ENCODE measurements around the gene SKOR1.

SKOR1 gene

DNA sequence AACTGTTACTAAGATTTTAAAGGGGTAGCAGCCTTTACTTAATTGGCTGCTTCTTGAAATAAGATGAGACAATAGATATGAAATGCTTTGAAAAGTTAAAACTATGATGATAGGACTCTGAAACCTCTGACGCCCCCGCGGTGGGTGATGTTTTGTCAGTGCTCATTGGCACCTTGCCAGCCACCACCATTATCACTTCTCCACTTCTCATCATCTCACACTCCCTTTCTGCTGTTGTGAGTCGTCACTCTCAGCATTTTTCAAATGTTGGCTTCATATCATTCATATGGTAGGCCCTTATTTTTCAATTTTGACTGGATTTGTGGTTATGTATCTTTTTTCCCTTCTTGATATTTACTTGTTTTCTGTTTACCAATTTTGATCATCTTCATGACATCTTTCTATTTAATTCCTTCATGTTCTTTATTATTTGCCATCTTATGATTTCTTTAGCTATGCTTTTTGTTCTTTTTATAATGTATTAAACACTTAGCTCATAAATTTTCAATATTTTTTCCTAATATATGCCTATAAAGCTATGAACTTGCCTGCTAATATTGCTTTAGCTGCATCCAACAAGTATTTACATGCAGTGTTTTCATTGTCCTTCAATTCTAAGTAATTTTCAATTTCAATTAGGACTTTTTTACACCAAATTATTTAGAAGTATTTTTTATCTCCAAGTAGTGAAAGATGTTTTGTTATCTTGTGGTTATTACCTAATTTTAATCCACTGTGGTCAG is 30.3 kb upstream of the SKOR1 start:
- FAIRE-seq = no peak

DNA sequence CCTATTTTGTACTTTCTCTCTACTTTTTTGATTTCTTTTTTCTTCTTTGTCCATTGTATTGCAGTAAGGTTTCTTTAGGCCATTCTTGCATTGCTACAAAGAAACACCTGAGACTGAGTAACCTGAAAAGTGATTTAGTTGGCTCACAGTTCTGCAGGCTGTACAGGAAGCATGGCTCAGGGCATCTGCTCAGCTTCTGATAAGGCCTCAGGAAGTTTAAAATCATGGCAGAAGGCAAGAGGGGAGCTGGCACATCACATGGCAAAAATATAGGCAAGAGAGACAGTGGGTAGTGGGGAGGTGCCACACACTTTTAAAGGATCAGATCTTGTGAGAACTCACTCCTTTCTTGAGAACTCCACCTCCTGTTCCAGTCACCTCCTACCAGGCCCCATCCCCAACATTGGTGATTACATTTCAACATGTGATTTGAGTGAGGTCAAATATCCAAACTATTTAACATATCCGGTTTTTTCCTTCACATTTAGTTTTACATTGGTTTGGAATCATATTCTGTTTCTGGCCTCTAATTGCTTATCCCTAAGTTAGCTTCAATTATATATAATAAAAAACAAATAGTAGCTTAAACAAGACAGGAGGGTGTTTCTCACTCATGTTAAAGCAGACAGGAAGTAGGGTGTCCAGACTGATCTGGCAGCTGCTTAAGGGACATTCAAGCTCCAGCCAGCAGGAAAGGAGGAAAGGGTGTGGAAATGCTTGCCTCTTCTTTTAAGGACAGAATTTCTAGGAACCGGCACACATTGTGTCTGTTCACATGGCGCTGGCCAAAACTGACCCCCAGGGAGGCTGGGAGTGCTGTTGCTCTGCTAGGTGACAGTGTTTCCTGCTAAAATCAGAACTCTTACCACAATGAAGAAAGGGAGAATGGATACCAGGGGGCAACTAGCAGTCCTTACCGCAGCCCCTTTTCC is 28.8 kb upstream of the SKOR1 start:
- no peak for FAIRE-seq

DNA sequence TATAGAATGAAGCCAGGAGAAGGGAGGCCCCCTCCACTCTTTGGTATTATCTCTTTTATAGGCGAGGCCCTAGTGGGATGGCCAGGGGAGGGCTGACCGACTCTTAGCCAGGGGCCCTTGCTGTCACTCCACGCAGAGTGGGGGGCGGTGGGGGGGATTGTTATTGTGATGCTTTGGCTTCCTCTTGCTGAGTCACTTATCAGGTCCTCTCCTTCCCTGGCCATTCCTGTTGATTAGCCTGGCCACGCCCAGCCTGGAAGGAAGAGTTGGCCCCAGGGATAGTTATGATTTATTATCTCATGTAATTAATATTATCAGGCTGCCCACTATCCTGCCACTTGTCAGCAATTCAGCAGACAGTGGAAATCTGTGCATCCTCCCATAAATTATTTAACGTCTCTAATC is 25.5 kb upstream of the SKOR1 start:
- no peak for FAIRE-seq

DNA sequence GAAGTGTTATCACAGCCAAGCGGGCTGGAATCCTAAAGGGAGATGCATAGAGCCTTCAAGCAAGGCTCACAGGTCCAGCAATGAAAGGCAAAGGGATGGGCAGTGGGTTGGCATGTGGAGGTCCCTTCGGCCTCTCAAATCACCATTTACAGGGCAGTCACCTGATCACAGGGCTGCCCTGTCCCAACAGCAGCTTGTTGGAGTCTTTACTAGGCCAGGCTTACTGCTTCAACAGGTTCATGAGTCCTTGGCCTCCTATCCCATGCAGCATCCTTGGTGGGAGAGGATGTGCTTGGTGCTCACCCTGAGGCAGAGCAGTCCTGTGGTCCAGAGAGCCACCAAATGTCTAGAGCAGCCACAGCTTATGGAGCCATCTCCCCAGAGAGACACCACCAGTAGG is 24.2 kb upstream of the SKOR1 start:
- no peak for FAIRE-seq

DNA sequence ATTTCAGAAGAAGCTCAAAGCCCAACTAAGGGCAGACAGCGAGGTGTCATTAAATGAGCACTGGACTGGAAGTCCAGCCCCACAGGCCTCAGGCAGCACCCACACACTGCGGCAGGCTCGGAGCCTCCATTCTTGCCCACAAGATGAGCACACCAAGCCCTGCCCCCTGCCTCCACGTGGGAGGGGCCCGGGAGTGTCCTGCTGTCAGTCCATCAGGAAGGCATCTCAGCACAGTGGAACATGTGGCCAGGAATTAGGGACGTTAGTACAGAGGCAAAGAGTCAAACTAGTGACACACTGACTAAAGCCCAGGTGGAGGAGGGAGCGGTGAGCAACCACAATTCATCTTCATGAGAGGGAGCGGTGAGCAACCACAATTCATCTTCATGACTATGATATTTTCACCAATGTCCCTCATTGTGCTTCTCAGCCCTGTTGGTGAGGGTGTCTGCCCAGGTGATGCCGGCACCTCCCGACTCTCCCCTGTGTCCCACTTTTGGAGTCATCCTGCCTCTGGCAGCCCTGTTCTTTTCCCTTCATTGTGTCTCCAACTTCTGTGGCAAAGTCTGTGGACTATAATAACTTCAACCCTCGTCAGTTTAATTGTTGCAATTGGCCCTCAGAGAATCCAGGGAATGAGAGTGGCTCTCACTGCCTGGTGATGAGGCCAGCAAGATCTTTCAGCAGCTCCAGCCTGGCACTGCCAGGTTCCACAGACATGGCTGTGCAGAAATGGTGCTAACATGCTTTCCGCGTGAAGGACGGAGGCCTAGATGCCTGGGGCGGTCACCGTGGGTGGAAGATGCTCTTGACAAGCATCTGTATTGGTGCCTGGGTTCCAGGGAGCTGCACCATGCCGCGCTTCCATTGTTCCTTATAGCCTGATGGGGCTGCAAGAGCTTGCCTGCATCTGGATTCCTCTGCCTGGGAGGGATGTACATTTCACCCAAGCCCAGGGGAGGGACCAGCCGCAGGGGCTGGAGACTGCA is 23.1 kb upstream of the SKOR1 start:
- no peak for FAIRE-seq

DNA sequence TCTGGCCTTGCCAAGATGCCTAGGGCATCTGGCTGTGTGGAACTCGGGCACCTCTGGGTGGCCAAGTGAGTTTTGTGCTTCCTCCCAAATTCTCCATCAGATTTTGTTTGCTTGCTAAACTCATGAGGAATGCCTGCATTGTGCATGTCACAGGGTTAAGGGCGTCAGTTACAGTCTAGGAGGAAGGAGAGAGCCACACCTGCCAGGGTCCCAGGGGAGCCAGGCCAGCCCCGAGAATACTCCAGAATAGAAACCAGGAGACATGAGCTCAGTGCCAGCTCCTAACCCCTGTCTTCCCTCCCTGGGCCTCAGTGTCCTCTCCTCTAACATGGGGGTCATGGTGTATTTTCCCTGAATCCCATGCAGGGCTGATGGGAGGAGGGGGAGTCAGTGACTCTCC is 22.0 kb upstream of the SKOR1 start:
- FAIRE-seq = no peak

DNA sequence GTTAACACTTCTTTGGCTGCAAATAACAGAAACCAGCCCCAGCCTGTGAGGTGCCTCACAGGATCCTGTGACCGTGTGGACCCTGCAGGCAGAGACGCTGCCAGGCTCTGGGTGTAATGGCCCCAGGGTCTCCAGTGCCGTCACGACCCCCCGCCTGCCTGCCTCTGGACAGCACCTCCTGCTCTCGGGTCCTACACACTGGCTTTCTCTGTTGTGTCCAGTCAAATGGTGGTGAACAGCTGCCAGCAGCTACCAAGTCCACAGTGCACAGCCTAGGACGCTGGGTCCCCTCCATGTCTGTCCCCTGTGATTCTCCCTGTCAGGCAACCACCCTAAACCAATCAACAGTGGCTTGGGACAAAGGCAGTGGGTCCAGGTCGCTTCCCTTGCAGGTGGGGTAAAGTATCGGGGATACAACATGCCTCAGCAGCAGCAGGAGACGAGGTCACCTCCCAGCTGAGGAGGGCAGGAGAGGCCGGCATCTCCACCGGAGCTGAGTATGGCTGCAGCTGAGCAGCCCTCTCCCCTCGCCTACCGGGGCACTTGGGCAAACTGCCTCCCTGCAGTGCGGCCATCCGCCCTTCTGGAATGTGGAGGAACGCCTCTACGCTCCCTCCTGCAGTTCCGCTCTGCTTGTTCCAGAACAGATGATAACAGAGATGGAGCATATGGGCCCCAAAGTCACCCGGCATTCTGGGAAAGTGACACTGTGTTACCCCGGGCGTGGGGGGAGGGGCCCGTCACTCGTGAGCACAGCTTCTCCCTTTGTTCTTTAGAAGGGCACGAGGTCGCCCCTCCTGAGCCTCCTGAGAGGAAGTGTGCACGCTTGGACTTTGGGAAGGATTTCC is 21.1 kb upstream of the SKOR1 start:
- no peak for FAIRE-seq

DNA sequence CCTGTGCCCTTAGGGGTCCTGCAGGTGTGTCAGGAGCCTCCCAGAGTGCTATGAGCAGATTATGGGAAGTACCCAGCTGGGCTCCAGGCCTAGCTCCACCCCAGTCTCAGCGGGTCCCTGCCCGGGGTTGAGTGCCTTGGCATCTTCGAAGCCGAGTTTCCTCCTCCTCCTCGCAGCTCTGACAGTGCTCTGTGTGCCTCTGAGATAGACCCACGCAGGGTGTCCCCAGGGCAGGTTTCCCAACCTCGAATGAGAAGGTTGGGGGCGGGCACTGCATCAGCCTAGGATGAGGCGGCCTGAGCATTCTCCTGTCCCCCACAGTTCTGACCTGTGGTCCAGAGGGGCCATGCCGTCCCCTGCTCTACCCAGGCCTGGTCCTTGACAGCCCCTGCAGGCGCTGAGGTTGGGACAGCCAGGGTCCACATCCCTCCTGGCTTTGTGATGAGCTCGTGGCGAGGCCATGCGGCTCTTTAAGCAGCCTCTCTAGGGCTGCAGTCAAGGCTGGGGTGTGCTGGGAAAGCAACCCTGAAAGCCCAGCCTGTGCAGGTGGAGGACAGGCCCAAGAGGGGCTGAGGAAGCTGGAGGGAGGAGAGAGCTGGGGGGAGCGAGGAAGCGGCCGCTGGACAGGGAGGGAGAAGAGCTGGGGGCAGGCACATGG is 20.2 kb upstream of the SKOR1 start:
- no peak for FAIRE-seq

DNA sequence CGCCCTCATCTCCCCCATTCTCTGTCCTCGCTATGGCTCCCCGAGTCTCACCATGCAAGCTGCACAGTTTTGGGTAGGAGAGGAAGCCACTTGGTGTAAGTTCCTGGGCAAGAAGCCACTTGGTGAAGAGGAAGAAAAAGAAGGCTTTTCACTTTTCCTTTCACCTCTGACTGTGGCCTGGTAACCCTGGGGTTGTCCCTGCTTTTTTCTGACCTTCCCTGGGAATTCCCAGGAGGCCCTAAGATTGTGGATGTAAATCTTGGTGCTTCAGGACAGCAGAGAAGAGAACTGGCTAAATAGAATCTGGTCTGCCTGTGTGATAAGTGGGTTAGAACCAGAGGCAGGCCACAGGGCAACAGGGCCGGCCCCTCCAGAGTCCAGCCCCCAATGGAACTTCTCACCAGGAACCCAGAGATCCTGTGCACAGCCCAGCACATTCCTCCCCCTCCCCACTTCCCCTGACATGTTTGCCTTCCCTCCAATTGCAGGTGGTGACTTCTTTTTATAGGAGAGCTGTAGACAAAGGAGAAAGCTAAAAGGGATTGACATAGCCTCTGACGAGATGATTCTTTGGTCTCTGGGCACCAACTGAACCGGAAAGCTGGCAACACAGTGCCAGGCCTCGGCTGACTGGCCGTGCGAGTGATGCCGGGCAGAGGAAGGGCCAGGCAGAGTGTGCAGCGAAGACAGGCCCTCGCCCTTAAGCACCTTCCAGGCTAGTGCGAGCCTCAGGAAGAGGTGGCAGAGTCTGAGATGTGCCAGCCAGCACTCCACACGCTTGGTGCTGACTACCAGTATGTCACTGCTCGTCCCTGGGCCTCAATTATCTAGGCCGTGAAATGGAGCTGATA is 19.4 kb upstream of the SKOR1 start:
- no peak for FAIRE-seq

DNA sequence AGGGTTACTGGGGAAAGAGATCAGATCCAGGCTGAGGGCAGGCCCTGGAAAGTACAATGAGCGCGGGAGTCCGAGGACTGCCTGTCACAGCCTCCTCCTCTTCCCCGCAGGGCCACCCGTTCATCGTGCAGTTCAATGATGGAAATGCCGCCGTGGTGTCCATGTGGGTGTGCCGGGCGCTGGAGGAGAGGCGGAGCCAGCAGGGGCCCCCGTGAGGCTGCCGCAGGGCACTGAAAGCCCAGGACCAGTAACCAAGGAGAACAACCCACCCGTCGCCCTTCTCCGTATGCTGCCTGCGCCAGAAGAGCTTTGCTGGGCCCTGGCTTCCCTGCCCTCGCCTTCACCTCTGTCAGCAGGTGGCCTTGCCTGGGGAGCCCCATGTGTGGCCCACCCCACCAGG is 18.8 kb upstream of the SKOR1 start:
- no peak for FAIRE-seq

DNA sequence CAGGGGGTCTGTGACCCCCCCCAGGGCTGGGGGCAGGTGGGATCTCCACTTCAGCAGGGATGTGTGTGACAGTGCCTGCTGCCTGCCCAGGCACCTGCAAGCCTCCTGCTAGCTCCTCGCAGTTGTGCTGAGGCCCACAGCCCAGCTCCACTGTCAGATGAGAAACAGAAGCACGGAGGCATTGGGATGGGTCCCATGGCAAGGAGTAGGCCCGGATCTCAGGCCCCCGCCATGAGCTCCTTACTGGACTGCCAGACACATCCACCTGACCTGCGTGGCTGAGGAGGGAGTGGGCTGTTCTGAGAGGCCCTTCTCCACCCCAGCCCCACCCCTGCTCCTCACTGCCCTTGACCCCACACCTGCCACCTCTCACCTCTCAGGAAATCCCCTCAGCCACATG is 18.2 kb upstream of the SKOR1 start:
- FAIRE-seq = no peak

DNA sequence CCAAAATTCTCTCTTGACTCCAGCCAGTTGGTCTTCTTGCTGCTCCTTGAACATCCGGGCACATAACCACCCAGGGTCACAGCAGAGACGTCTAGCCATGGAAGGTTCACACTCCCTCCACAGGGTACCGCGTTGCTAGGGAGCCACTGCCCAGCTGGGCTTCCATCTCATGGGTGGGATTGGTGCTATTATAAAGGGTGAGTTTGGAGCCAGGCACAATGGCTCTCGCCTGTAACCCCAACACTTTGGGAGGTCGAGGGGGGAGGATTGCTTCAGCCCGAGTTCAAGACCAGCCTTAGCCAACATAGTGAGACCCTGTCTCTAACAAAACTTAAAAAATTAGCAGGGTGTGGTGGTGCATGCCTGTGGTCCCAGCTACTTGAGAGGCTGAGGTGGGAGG is 17.5 kb upstream of the SKOR1 start:
- no peak for FAIRE-seq

DNA sequence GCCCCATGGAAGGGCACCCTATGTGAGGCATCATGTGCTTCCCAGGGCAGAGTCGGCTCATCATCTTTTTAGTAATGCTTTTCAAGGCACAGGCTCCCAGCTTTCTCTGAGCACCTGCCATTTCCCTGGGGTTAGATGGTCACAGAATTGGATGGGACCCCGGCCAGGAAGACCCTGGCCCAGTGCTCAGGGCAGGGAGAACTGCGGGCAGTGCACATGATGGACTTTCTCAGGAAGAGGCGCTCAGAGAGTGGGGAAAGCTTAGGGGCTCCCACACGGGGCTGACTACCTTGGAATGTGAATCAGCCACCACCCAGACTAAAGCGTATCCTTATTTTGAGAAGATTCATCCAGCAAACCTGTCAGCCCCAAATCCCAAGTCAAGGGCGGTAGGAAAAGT is 16.5 kb upstream of the SKOR1 start:
- no peak for FAIRE-seq

DNA sequence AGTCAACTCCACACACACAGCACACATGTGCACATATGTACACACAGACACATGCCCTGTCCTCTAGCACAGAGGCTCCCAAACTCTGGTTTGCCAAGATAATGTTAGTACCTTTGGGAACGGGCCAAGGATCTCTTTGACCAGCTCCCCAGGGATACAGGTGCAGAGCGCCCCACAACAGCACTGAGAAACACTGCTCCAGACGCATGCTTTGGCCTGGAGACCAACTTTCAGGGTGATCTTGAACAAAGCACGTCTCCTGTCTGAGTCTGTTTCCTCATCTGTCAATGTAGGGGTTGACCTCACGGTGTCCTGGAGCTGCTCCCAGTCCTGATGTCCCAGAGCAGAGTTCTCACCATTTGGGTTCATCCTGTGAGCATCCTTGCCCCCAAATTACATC is 15.9 kb upstream of the SKOR1 start:
- no peak for FAIRE-seq

DNA sequence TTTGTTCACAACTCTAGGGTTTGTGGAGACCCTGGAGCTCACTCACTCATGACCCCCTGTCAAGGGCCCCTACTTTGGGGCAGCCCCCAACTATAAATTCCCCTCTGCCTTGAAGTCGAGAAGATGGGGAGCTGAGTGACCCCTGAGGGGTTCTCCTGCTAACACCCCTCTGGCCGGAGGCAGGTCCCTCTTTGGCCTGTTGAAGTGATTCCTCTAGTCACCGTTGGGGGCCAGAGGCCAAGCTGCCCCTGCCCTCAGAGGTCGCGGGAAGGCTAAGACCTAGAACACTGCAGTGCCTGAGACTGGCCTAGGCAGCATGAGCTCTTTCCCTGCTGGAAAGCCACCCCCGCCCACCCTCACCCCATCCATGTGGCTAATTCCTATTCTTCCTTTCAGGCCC is 15.4 kb upstream of the SKOR1 start:
- no peak for FAIRE-seq

DNA sequence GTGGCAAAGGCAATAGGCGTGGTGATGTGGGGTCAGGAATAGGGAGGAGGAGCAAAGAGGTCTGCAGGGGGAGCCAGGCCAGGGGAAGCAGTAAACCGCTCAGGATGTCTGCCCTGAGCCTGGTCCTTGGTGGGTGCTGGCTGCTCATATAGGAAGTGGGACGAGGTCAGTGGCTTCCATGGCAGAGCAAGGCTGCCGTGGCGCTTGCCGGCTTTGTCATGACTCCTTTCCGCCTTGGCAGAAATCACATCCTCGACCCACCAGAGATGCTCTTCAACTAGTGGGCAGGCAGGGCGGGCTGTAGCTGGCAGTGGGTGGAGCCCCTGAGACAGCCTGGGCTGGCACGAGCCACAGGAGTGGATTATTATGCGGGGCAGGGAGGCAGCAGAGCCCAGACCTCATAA is 13.1 kb upstream of the SKOR1 start:
- FAIRE-seq = no peak

DNA sequence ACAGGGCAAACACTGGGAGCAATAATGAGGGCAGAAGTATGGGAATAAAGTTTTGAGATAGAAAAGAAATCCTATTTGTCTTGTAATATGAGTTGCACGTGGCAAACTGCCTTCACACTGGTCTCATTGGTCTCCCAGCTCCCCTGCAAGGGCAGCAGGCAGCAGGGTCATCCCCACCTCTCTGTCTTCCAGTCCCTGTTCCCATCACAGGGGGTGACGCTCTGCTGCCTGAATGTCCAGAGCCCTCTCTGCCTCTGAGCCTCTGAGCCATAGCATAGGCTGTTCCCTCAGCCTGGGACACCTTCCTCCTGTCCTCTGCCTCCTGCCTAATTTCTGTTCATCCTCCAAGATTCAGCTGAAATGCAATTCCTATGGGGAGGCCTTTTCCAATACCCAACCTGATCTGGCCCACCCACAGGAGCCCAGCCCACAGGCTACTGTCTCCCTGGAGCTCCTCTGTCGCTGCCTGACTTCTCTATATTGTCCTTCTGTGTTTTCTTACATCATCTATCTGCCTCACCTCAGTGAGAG is 12.1 kb upstream of the SKOR1 start:
- no peak for FAIRE-seq

DNA sequence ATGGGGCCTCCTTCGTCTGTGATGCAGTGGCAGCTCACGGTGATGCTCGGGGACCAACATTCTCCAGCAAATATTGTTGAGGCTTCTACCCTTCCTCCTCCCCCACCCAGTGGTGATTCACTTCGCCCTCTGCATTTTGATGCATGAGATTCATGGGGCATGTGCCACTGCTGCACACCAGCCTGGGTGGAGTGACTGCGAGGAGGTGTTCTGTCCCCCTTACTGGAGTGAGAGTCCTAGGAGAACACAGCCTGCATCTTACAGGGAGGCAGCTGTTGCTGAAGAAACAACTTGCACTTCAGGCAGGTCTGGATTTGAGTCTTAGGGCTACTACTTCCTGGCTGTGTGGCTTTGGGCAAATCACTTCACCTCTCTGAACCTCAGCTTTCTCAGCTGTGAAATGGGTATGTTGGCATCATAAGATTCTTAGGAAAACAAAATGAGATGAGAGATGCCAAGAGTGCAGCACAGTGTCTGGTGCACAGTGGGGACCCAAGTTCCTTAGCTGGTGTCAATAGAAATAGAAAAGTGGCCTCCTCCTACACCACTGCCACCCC is 10.2 kb upstream of the SKOR1 start:
- no peak for FAIRE-seq

DNA sequence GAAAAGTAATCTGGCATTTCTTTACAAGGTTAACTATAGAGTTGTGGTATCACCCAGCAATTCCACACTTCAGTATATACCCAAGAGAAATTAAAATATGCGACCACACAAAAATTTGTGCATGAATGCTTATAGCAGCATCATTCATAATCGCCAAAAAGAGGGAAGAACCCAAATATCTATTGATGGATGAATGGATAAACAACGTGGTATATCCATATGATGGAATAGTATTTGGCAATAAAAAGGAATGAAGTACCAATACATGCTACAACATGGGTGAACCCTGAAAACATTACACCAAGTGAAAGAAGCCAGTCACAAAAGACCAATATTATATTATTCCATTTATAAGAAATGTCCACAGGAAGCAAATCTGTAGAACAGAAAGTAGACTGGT is 8.6 kb upstream of the SKOR1 start:
- FAIRE-seq = no peak

DNA sequence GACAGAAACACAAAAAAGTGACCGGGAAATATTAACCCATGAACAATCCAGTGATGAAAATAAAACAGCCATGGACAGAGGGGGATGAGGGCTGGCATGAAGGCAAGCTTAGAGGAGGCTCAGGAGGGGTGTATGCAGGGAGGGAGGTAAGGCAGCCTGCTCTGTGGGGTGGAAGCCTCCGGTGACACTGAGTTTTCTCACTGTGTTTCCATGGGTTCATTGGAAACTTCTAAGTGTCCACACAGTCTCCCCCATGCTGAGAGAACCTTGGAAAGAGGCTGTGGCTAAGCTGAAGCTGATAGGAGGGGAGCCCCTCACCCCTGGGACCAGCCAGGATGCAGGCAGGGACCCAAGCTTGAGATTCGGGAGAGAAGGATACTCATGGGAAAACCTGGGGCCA is 6.8 kb upstream of the SKOR1 start:
- no peak for FAIRE-seq
